ENCODE results near the gene APOL3. TPM values are rescaled to one million over a fixed set of nuclear protein-coding genes. Genes with fewer than 3 reads are reported as not detected.
"Not testable (repeated sequence)": the region's sequence is repeated elsewhere in the genome, so short reads cannot be mapped to it uniquely, and the experiment has no call there.

APOL3 gene
- total RNA-seq, 1 donor from 2014 or later = 1.7 TPM

GRCh38 chr22:36162127-36163034, 1.8 kb upstream of the APOL3 start:
- peak; percentile 14 for DNase-seq (ENCODE audit: low read depth)

DNA sequence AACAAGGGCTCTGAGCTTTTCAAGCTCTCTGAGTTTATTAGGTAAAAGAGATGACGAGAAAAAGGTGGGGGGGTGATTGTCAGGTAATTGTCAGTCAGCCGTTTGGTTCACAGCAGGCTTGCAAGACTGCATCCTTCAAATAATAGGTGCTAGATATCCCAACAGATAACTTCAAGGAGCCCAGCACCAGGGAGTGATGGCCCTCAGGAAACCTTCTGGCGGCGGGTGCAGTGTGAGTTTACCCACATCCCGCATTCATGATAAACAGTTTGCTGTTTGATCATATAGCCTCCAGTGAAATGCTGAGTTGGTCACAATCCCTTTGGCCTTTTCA, 1.2 kb upstream of the APOL3 start:
- not testable (repeated sequence) for DNase-seq (ENCODE audit: low read depth)

GRCh38 chr22:36156515-36157419, 3.8 kb downstream of the APOL3 start:
- peak; percentile 83 for DNase-seq (ENCODE audit: low read depth)

GRCh38 chr22:36156119-36156514, 4.4 kb downstream of the APOL3 start:
- DNase-seq (ENCODE audit: low read depth) = no peak

- no peak for DNase-seq (ENCODE audit: low read depth)
Observed at GRCh38 chr22:36155702-36156101, 4.9 kb downstream of the APOL3 start.

DNA sequence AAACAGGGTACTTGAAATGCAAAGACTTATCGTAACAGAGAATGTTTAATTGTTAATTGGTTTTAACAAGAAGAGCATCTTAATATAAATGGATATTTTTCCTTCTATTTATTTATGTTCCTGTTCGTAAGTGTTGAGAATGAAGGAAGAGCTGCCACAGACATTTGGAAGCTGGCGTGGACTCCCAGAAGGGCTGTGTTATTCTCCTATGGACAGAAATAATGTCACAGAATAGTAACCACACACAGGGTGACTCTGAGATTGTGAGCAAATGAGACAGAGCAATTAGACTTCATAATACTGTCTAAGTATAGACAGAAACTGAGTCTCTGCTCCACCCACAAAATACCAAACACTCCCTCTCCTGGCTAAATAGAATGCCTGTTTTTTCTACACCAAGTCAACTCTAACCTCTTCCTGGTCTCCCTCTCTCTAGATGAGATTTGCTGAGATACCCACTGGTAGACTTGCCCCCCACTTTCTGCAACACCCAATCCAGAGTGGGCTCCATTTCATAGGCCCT, 6.1 kb downstream of the APOL3 start:
- peak; percentile 22 for DNase-seq (ENCODE audit: low read depth)

DNA sequence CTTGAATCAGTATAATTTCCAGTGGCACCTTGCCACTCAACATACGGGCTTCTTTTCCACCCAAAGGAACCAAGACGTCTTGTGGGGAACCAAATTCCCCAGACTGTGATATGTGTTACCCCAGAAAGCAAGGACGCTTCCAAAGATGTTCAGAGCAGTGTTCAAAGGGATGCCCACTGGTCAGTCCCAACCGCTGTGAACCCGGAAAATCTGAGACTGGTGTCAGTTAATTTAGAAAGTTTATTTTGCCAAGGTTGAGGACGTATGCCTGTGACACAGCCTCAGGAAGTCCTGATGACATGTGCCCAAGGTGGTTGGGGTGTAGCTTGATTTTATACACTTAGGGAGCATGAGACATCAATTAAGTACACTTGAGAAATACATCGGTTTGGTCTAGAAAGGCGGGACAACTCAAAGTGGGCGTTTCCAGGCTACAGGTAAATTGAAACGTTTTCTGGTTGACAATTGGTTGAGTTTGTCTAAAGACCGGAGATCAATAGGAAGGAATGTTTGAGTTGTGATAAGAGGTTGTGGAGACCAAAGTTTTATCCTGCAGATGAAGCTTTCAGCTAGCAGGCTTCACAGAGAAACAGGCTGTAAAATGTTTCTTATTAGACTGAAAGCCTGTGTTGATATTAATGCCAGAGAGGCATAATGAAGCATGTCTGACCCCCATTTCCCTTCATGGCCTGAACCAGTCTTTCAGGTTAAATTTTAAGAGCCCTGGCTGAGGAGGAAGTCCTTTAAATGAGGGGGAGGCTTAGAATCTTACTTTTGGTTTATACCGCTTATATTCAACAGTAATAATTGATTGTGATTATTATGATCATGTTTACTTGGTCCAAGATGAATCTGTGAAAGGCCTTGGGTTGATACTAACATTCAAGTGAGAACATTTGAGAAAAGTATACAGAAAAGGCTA, 6.8 kb downstream of the APOL3 start:
- DNase-seq (ENCODE audit: low read depth) = no peak

- DNase-seq (ENCODE audit: low read depth) = not testable (repeated sequence)
Observed at GRCh38 chr22:36152821-36153220, 7.7 kb downstream of the APOL3 start.

DNA sequence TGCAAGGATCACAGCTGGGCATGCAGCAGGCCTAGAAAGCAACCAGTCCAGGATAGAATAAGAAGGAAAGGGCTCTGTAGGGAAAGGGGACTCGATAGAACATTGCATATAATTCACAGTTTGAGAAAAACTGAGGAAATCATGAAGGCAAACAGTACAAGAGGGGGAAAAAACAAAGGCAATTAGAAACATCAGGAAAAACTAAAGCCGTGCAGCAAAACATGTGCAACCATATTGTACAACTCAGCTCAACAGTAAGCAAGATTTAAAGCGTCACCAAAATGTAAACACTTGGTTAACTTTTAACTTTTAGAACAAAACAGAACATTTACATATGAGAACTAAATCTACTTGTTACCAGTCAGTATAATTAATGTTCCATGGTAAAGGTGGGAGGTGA, 8.5 kb downstream of the APOL3 start:
- no peak for DNase-seq (ENCODE audit: low read depth)

DNA sequence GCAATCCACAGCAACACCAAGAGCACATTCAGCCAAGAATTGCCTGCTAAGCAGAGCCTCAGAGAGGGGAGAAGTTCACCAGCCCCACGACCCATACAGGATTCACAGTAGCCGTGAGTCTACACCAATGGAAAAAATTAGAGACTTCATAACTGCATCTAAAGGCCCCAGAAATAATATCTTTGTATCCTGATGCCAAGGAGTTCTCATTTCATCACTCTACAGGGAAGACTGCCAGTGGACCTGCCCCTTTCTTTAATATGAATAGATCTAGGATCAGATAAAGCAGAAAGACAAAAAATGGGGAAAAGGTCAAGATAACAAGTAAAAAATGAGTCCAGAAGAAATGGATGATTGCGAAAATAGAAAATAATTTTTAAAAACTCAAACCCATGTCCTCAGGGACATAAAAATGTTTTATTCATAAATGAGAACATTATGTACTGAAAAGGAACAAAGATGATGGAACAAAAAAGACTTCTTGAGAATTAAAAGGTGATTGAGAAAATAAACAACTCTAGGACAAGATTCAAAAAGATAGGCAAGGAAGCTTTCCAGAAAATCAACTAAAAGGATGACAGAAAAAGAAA, 9.5 kb downstream of the APOL3 start:
- no peak for DNase-seq (ENCODE audit: low read depth)

DNA sequence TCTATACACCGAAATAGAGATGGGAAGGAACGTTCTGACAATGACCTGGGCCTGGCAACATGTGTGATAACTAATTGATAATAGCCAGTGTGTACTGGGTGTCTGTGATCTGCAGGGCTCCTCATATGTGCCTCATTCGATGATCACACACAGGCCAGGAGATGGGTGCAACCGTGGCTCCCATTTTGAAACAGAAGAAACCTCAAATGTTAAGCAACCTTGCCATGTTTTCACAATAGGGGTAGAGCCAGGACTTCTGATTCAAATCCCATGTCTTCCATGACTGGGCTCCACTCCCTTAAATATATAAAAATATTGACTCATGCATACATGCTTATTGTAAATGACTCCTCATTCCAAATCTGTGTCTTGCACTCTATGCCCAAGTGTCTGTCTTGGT, 11.1 kb downstream of the APOL3 start:
- no peak for DNase-seq (ENCODE audit: low read depth)

DNA sequence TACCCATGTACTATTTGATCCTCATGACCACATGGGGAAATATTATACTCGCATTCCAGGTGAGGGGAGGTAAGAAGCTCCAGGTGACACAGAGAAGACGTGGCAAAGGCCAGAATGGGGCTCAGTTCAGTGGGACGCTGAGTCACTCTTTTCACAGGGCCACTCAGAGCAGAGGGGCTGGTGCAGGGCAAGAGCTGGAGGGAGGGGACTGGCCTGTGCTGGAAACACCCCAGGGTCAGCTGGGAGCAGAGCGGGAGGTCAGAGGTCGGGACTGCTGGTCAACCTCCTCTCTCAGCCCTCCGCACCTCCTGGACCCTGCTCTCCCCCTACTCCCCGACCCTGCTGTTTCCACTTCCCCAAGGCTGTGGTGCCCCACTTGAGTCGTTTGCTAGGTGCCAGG, 12.1 kb downstream of the APOL3 start:
- no peak for DNase-seq (ENCODE audit: low read depth)

GRCh38 chr22:36147196-36147791, 13.3 kb downstream of the APOL3 start:
- no peak for DNase-seq (ENCODE audit: low read depth)

- no peak for DNase-seq (ENCODE audit: low read depth)
Observed at GRCh38 chr22:36145881-36146280, 14.7 kb downstream of the APOL3 start.

GRCh38 chr22:36144886-36145541, 15.5 kb downstream of the APOL3 start:
- DNase-seq (ENCODE audit: low read depth) = peak; percentile 82

DNA sequence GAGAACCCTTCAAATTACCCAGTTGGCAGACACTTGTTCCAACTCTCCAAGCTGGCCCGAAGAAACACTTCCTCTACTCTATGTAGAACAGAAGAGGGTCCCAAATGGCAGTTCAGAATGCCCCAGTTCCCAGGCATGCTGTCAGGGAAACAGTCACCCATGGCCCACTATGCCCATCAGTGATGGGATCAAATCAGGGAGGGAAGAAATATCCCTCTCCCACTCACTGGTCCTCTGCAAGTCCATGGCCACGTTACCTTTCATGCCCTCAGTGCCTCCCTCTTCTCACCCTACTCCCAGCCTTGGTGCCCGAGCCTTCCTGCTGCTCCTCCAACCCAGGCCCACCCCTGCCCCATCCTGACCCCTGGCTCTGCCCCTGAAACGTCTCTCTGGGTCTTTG, 16.6 kb downstream of the APOL3 start:
- no peak for DNase-seq (ENCODE audit: low read depth)

GRCh38 chr22:36143066-36143815, 17.3 kb downstream of the APOL3 start:
- no peak for DNase-seq (ENCODE audit: low read depth)

GRCh38 chr22:36141481-36141880, 19.1 kb downstream of the APOL3 start:
- no peak for DNase-seq (ENCODE audit: low read depth)

GRCh38 chr22:36138709-36139108, 21.8 kb downstream of the APOL3 start:
- DNase-seq (ENCODE audit: low read depth) = not testable (repeated sequence)
